IPS-11a (cell line): ENCODE results near the gene TBX18.

Experiments
- H3K4me3 ChIP-seq: one replicate; pipeline ENCODE4 v1.5.1; 2013; ENCODE audit warnings: low read depth, low read length, control low read depth

TBX18 gene

GRCh38 chr6:84681693-84682326 lies 82.6 kb downstream of the TBX18 start:
- H3K4me3 ChIP-seq = no peak overlapping the region

- no peak overlapping the region for H3K4me3 ChIP-seq
Measured at GRCh38 chr6:84675651-84676050, 88.7 kb downstream of the TBX18 start.

DNA sequence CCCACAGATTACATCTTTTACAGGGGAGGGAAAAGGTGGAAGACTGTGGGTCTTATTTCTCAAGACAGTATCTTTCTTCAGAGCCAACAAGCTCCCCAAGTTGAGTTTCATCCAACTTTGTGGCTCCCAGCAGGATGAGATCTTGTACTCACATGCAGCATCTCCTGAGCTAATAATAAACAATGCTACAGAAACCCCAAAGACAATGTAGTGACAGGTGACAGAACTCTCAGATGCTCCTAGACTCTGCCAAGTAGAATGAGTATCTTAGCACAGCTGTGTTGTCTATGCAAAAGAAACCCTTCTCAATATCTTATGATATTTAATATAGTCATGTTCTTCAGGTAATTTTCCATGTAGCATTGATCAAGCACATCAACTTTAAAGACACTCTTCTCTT lies 90.0 kb downstream of the TBX18 start:
- no peak overlapping the region for H3K4me3 ChIP-seq

GRCh38 chr6:84671183-84671582 lies 93.2 kb downstream of the TBX18 start:
- H3K4me3 ChIP-seq = no peak overlapping the region

- no peak overlapping the region for H3K4me3 ChIP-seq
Measured at GRCh38 chr6:84669945-84670344, 94.5 kb downstream of the TBX18 start.

DNA sequence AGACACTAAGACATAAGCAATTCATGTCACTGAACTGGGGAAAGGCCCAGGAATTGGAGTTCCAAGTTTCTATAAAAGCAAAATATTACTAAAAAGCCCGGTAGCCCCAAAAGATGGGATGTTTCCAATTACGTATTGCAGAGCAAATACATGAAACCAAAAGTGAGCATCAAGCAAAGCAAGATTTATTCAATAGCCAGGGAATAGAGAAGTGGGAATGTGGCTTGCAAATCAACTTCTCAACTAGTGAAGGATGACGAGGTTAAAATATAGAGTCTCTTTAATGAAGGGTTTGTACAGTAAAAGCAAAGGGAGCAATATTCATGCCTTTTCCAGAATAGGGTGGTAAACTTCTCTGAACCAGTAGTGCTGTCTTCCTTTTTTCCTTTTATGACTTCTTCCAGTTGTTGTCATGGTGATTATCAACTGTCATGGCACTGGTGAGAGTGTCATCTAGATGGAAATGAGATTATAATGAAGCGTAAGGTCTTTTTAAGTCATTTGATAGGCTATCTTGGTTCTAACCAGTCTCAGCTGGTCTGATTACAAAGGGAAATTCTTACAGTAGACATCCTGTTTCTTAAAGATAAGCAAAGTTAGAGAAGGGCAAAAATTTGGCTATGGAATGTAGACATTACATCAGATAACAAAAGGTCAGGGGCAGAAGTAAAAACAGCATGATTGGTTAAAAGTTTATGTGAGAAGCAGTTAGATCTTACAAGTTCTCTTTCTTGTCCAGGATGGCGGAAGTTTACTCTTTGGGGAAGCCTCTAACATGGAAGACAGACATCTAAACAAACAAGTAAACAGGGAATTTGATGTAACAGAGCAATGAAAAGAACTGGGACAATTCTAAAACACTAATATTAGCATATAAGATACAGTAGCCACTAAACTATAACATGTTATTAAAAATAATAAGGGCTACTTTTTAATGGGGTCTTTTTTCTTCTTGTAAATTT lies 96.9 kb downstream of the TBX18 start:
- no peak overlapping the region for H3K4me3 ChIP-seq

DNA sequence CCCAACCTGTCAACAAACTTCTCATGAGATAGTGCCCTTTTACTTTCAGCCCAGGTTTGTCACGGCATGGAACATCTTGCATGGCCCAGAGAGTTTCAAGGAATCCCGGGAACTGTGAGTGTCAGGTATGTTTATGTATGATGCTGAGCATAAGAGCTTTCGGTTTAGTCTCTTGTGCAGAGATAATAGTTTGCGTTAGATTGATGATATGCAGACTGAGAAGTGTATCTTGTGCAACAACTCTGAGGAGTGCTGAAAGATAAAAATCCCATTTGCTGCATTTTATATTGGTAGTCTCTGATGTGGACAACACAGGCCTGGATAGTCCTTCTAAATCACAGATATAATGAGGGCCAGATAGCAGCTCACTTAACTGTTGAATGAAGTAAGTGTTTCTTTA lies 99.0 kb downstream of the TBX18 start:
- no peak overlapping the region for H3K4me3 ChIP-seq

DNA sequence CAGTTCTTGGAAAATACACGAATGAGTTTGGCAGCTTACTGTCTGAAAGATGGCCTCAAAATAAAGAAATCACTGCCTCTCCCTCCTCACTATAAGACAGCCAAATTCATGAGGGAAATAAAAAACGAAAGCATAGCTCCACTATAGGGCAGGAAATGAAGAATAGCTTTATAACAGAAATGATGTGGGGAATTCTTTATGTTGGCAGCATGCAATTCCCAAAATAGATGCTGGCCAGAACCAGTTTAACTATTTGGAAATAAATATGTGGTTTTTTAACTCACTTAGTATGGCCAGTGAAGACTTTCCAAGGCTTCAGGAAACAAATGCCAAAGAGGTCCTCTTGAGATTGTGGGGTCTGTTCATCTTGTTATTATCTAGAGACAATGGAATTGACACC lies 100.5 kb downstream of the TBX18 start:
- H3K4me3 ChIP-seq = no peak overlapping the region

DNA sequence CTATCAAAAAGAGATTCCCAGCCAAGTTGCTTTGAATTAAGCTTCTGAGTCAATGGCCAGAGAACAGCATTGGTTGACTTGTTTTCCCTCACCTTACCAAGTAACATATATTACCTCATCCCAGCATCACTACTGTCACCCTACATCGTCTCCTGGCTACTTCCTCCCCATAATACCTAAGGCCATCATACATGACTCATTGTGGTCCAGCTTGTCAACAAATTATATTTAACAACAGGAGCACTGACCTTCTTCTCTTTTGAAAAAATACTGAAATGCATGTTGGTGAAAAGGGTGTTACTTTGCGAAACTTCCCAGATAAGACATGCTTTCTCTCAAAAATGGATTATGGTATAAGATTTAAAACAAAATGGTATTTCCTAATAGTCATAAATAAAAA lies 106.9 kb downstream of the TBX18 start:
- H3K4me3 ChIP-seq = no peak overlapping the region

DNA sequence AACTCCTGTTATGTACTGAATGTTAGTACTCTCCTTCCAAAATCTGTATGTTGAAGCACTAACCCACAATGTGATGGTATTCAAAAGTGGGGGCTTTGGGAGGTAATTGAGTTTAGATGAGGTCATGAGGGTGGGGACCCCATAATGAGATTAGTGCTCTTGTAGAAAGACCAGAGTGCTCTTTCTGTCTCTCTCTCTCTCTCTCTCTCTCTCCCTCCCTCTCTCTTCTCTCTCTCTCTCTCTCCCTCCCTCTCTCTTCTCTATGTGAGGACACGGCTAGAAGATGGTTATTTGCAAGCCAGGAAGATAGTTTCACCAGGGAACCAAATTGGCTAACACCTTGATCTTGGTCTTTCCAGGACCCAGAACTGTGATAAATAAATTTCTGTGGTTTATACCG lies 107.4 kb downstream of the TBX18 start:
- H3K4me3 ChIP-seq = no peak overlapping the region

DNA sequence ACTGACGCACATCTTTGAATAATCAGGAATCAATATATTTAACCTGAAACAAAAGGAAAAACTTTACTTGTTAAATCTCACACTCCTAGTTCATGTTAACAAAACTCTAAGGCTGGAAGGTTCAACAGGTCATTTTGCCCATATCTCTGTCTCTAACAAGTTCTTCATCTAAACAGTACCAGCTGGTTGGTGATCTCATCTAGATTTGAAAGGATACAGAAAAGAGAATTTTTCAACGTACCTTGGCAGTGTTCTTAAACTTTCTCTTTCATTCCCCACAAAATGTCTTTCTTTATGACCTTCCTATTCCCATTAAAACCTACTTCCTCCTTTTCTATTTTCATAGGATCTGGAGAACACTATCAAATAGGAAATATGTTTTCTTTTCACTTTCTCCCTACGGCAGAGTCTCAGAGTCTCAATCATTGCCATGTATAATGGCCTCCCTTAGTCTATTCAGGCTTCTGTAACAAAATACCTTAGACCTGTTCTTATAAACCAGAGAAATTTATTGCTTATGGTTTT lies 111.3 kb downstream of the TBX18 start:
- no peak overlapping the region for H3K4me3 ChIP-seq

GRCh38 chr6:84652356-84653026 lies 111.9 kb downstream of the TBX18 start:
- H3K4me3 ChIP-seq = no peak overlapping the region

GRCh38 chr6:84651583-84651982 lies 112.8 kb downstream of the TBX18 start:
- H3K4me3 ChIP-seq = no peak overlapping the region

DNA sequence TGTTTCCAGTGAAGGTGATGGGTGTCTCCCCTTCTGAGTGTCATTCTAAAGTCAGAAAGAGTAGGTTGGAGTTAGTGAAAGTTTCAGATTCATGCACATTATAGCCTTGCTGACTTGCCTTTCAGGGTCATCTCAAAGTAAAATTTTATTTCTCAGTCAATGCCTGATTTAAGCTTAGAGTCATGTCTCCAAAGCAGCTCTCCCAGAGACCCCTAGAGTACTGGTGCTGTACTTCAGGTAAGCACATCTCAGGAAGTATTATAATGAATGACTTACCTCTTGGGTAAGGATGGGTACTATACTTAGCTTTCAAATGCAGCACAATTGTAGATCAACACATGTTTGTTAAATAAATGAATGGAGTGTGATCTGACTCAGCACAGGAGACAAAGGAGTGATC lies 116.0 kb downstream of the TBX18 start:
- H3K4me3 ChIP-seq = no peak overlapping the region

DNA sequence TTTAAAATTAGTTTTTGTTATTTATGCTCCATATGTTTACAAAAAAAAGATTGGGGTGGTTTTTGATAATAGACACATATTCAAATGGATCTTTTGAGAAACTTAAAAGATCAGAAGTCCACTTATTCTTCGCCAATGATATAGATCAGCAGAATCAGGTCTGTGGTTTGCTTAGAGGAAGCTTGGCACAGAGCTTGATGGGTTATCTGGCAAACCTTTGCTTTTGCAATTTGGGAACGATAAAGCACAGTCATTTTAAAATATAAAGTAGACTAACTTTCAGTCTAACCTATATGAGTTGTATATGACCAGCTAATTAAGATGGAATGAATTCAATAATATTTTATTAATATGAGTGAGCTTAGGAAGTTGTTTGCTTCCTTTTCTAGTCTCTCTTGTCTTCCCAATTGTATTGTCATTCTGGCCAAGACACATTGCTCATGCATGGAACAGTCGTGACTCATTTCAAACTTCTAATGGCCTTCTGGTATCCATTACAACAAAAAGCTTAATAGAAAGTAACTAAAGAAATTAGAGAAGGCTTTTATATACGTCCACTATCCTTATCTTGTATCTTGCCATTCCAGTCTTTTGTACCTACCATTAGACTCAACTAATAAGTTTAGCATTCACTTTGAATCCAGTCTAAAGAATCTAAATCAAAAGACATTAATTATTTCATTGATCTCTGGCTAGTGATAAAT lies 118.7 kb downstream of the TBX18 start:
- no peak overlapping the region for H3K4me3 ChIP-seq

DNA sequence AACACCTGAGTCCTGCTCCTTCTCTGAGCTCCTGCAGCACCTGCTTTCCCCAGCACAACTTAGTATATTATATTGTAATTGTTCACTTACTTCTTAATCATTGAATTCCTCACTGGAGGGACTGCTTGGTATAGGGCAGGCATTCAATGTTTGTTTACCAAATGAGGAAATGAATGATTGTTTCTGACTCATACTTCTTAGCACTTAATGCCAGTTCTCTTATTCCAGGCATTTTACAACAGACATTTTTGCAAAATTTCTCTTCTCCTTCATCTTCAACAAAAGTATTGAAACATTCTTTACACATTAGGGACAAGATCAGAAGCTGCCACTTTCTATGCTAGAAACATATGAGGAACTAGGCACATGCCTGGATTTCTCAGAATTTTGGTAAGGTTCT lies 119.4 kb downstream of the TBX18 start:
- H3K4me3 ChIP-seq = no peak overlapping the region

DNA sequence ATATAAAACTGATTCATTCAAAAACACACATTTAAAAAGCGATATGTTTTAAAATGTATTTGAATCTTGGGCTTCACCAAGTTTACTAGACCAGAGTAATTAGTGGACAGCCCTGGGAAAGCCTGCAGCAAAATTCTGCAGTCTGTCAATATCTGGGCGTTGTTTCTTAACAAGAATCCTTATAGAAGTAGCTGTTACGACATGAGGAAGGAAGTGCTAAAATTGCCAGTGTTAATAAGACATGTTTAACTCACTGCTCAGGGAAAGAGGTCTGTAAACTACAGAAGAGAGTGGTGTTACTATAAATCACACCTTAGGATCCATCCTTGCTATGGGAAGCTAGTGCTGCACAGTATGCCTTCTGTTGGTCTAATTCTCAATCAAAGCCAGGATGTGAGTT lies 120.6 kb downstream of the TBX18 start:
- H3K4me3 ChIP-seq = no peak overlapping the region

DNA sequence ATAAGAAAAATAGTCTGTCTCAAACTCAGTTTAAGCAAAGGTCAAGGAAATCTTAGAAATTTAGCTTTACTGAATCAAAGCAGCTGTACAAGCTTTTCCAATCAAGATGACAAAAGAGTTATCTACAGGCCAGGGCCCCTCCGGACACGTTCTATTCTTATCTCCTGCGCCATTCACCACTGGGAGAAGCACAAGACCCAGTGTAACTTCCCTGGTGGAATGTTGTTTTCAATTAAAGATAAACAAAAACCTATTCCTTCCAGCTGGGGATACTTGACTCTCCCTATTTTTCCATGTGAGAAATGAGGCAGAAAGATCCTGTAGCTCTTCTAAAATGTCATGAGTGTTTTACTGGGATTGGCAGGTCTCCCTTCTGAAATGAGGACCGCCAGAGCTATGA lies 123.3 kb downstream of the TBX18 start:
- H3K4me3 ChIP-seq = no peak overlapping the region

DNA sequence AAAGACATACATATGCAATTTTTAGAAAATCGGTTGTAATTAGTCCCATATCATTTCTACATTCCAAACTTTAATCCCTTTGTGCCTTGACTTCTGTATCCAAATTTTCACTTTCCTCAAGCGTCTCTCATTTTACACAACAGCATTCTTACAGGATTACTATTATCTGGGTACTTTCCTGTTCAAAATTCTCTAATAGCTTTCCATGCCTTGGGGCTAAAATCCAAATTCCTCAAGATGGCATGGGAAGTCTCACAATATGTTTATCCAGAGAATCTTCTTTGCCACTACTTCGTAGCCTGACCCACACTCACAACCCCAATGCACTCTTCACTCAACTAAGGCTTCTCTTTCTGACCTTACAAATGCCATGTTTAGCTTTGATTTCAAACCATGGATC lies 125.0 kb downstream of the TBX18 start:
- H3K4me3 ChIP-seq = no peak overlapping the region

DNA sequence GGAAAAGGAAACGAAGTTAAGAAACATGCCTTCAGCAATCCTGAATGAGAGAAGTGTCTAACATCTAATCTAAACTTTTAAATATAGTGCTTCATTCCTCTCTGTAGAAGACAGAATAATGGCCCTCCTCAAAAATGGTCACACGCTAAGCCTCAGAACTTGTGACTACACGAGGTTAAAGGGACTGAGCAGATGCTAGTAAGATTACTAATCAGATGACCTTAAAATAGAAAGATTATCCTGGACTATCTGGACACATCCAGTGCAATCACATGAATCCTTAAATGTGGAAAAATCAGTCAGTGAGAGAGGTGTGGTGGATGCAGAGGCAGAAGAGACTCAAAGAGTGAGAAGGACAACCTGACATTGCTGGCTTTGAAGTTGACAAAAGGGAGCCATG lies 126.1 kb downstream of the TBX18 start:
- no peak overlapping the region for H3K4me3 ChIP-seq
